ENCODE measurements around the gene TMEM150B.

The TMEM150B gene

DNA sequence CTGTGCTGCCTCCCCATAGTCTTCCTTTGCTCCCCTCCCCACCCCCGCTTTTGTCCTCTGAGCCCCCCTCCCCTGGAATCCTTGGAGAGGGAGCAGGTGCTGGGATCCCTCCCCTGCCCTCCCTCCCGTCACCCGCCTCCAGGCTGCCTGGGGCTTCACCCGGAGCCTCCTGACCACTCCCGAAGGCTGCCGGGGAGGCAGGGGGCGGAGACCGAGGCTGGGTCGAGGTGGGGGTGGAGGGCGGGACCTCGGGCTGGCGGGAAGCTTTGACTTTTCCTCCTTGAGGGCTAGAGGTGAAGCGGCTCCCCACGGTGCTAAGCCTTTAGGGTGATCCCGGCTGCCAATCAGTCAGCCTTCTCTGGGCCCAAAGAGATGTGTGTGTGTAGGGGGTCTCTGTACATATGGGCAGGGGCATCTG, 16.0 kb upstream of the TMEM150B start:
- TF ChIP-seq, protein P1, sequence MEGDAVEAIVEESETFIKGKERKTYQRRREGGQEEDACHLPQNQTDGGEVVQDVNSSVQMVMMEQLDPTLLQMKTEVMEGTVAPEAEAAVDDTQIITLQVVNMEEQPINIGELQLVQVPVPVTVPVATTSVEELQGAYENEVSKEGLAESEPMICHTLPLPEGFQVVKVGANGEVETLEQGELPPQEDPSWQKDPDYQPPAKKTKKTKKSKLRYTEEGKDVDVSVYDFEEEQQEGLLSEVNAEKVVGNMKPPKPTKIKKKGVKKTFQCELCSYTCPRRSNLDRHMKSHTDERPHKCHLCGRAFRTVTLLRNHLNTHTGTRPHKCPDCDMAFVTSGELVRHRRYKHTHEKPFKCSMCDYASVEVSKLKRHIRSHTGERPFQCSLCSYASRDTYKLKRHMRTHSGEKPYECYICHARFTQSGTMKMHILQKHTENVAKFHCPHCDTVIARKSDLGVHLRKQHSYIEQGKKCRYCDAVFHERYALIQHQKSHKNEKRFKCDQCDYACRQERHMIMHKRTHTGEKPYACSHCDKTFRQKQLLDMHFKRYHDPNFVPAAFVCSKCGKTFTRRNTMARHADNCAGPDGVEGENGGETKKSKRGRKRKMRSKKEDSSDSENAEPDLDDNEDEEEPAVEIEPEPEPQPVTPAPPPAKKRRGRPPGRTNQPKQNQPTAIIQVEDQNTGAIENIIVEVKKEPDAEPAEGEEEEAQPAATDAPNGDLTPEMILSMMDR (IDR thresholded peaks at IDR 0.05): no peak
- no peak overlapping the region for H3K27ac Mint-ChIP-seq
- no peaks in the 10 kb centered on the region for H3K9me3 Mint-ChIP-seq
- peak overlapping the region; percentile 96 for H3K4me3 Mint-ChIP-seq
- peak; percentile 83 for DNase-seq
- H3K36me3 Mint-ChIP-seq (ENCODE audit: low read depth): peaks cover 29% of the 10 kb centered on the region
- peaks cover 8% of the 10 kb centered on the region for H3K27me3 Mint-ChIP-seq (ENCODE audit: low read depth, poor library complexity)
- peaks cover 34% of the 10 kb centered on the region for H3K4me1 Mint-ChIP-seq

DNA sequence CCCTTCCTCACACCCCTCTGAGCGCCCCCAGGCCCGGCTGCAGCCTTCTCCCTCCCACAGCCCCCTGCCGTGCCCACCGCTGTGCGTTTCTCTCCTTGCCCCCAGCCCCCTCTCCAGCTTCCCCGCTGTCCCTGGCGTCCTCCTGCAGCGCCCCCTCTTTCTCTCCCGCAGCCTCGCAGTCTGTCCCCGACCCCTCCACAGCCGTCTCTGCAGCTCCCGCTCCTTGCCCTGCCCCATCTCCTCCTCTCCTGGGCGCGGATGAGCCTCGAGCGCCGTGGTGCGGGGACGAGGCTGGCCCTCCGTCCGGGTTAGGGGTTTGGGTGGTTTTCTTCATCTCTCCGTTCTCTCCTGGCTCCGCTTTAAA, 15.6 kb upstream of the TMEM150B start:
- H3K27ac Mint-ChIP-seq: peak overlapping the region; percentile 71
- peaks cover 8% of the 10 kb centered on the region for H3K27me3 Mint-ChIP-seq (ENCODE audit: low read depth, poor library complexity)
- H3K4me3 Mint-ChIP-seq: peak overlapping the region; percentile 96
- H3K36me3 Mint-ChIP-seq (ENCODE audit: low read depth): peaks cover 29% of the 10 kb centered on the region
- no peaks in the 10 kb centered on the region for H3K9me3 Mint-ChIP-seq
- peaks cover 32% of the 10 kb centered on the region for H3K4me1 Mint-ChIP-seq
- peak; percentile 47 for DNase-seq
- TF ChIP-seq, protein P1 (IDR thresholded peaks at IDR 0.05): no peak

DNA sequence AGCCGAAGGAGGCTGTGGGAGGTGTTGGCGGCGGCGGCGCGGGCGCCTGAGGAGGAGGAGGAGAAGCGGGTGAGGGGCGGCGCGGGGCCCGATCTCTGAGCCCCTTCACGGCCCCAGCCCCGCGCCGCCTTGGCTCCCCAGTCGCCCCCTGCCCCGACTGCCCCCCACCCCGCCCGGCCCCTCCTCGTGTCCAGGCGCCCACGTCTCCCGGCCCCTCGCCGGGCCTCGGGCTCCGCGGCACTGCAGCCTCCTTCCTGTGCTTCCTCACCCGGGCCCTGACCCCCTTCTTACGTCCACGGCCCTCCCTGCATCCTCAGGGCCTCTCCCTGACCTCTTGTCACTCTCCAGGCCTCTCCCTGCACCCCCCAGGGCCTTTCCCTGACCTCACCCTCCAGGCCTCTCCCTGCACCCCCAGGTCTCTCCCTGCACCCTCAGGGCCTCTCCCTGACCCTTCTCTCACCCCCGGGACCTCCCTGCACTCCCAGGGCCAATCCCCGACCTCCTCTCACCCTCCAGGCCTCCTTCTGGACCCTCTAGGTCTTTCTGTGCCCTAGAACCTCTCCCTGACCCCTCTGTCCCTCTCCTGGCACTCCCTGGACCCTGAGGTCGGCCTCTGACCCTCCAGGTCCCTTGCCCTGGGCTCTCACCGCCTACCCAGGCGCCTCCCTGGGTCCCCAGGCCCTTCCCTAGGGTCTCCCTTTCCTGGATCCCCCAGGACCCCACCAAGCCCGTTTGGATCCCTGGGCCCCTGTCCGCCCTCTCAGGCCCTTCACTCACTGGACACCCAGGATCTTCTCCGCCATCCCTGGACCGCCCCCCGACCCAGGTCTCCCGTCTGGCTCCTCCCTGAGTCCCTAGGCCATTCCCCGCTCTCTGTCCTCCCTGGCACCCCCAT, 15.0 kb upstream of the TMEM150B start:
- TF ChIP-seq, protein P1 (IDR thresholded peaks at IDR 0.05): no peak
- Mint-ChIP-seq H3K9me3 (no peaks in the 10 kb centered on the region), H3K27me3 (ENCODE audit: low read depth, poor library complexity) (peaks cover 8% of the 10 kb centered on the region), H3K27ac (peak overlapping the region; percentile 100), H3K36me3 (ENCODE audit: low read depth) (peaks cover 24% of the 10 kb centered on the region), H3K4me3 (peak overlapping the region; percentile 96), H3K4me1 (peaks cover 26% of the 10 kb centered on the region)
- DNase-seq: no peak

DNA sequence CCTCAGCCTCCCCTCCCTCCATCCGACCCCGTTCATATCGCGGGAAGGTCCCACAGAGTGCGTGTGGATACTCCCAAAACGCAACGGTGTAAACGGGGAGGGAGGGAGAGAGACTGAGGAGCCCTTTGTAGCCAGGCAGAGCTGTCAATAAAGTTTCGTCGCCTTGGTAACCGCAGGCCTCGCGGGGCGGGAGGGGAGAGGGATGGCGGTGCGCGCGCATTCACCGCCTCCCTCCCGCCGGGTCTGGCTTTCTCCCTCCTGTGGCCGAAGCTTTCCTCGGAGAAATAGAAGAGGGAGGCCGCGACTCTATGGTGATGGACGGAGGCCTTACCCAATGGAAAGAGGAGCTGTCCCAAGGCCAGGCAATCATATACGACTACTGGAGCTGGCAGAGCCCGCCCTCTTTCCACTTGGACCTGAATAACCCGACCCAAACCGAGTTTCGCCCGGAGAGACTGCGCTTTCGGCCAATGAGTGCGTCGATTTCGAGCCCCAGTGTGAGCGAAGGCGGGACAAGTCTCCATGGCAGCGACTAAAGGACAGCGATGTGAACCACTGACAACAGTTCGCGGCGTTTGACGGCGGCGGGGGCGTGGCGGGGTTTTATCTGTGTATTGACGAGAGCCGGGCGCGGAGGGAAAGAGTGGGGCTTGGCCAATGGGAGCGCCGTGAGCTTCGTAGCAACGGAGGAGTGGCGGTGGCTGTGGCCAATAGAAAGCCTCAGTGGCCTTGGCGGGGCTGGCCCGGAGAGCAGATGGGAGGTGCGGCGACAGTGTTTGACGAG, 14.2 kb upstream of the TMEM150B start, which contains the start of gene KMT5C:
Gene KMT5C, plus strand, starts transcription at position 772 of the 784 bp plus-strand sequence. CDS start 2,061 bp downstream, outside the sequence.
- Mint-ChIP-seq H3K36me3 (ENCODE audit: low read depth) (peaks cover 20% of the 10 kb centered on the region), H3K4me1 (peaks cover 20% of the 10 kb centered on the region), H3K9me3 (no peaks in the 10 kb centered on the region), H3K27me3 (ENCODE audit: low read depth, poor library complexity) (peaks cover 8% of the 10 kb centered on the region), H3K4me3 (peak within 1 kb of the TSS; percentile 96), H3K27ac (peak within 1 kb of the TSS; percentile 100)
- peak; percentile 100 for DNase-seq
- TF ChIP-seq, protein P1 (IDR thresholded peaks at IDR 0.05): no peak

DNA sequence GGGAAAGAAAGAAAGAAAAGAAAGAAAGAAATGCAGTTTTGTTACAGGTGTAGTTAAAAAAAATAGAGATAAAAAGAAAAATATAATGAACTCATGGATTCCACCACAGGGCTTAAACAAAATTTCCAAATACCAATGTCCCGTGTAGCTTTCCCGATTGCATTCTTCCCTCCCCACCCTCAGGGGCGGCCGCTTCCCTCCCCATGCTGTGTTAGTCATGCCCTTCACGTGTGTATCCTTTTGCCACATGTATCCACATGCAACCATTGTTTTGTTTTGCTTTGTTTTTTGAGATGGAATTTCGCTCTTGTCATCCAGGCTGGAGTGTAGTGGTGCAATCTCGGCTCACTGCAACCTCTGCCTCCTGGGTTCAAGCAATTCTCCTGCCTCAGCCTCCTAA, 11.0 kb upstream of the TMEM150B start:
- Mint-ChIP-seq H3K27ac (peak overlapping the region; percentile 78), H3K4me1 (peaks cover 13% of the 10 kb centered on the region), H3K27me3 (ENCODE audit: low read depth, poor library complexity) (peaks cover 14% of the 10 kb centered on the region), H3K4me3 (no peak overlapping the region), H3K36me3 (ENCODE audit: low read depth) (no peaks in the 10 kb centered on the region), H3K9me3 (no peaks in the 10 kb centered on the region)
- TF ChIP-seq, protein P1 (IDR thresholded peaks at IDR 0.05): no peak
- no peak for DNase-seq
